OCI-M2 (cell line): Measurements from ENCODE around the gene PTGES2.
A peak's percentile ranks its signal among the peaks of the same experiment; 100 is the strongest.
"Not testable (repeated sequence)": the region's sequence is repeated elsewhere in the genome, so short reads cannot be mapped to it uniquely, and the experiment has no call there.

ENCODE experiments used
- DNase-seq: peaks from one replicate; lab custom pipeline; 2025; ENCODE audit not compliant: unreplicated experiment; lab: John Stamatoyannopoulos, UW

PTGES2 gene

DNA sequence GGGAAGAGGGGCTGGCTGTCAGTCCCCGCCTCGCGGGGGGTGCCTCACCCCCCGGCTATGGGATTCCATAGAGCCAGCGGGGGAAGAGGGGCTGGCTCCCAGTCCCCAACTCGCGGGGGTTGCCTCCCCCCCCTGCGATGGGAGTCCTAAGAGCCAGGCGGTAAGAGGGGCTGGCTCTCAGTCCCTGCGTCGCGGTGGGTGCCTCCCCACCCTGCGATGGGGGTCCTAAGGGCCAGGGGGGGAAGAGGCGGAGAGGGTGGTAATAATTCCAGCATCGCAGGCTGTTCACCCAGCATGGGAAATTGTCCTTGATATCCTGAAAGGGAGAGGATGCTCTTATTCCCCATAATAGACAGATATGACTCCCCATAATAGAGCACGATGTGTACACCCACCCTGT is 12.1 kb upstream of the PTGES2 start:
- DNase-seq = no peak

DNA sequence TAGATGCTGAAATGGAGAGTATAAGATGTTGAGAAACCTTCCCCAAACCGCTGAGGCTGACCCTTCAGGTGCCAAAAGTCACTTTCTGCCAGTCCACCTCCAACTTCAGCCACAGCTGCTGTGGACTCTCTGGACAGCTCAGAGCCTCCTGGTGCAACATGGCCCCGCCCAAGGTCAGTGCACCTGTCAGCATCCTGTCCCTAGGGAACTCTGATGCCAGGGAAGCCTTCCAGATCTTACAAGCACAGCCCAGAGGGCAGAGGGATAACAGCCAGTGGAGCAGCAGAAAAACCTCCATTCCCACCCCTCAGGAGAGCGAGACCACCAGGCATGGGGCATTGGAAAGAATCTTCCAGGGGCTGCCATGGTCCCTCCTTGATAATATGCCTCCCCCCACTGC is 10.5 kb upstream of the PTGES2 start:
- no peak for DNase-seq

DNA sequence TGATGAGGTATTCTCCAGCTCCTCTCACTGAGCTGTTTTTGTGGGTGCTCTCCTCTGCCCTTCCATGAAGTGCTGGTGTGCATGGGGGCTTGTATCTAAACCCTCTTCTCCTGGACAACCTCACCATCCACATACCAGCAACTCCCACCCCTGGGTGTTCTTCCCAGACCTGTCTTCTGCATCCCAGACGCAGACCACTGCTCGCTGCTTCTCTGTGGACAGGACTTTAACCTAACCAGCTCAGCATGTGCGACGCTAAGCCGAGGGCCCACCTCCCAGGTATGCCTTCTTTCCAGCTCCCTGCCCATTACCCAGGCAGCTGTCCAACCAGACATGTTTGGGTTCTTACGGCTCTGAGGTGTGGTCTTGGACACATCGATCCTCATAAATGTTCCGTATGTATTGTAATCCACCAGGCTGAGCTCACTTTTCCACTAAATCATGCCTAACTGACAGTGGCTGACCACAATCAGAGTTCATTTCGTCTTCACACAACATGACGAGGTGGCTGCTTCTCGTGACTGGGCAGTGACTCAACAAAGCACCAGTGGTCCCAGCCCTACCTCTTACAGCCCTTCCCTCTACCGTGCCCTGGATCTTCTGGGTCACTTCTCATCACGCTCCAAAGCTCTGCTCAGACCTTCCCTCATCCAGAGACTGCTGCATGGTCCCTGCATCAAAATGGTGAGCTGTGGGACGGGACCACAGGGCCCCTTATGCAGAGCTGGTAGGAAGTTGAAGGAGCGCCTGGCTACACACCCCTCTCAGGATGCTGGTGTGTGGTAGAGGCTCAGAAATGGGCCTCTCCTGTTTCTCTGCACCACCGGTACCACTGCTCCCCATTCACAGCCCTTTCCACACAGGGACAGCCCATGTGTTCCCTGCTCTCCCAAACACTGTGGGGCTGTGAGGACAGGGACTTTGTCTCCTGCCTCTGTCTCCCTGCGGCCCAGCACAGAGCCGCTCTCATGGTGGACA is 9.6 kb upstream of the PTGES2 start:
- DNase-seq = no peak

DNA sequence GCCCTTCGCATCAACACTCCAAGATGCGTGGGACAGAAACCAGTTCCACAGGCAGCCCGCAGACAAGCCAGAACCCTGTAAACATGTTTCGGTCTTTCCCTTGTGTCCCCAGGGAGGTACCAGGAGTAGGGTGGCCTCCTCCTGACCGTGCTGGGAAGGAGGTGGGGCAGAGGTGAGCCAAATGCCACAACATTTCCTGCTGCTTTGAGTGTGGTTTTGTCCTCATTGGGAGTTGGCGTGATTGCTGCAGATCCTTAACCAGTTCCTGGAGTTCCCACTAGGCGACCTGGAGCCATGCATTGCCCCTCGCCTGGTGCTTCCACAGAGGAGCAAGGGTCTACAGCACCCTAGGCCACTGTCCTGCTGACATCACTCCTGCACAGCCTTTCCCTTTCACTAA is 8.0 kb upstream of the PTGES2 start:
- DNase-seq = not testable (repeated sequence)

DNA sequence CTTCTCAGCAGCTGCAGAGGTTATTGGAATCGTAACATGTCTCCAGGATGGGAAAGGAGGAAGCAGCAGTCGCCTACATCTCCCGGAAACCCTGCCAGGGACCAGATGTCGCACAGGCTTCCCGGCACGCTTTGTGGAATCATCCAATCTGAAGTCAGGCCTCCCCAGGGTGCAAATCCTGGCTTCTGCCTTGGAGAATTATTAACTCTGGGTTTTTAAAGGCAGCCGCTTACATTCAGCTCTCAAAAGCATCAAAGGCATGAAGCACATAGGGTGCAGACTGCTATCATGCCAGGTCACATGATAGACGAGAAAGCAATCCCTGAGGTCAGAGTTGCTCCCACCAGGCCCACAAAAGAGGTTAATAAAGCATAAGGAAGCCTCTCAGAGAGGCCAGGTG is 4.6 kb upstream of the PTGES2 start:
- DNase-seq = not testable (repeated sequence)

DNA sequence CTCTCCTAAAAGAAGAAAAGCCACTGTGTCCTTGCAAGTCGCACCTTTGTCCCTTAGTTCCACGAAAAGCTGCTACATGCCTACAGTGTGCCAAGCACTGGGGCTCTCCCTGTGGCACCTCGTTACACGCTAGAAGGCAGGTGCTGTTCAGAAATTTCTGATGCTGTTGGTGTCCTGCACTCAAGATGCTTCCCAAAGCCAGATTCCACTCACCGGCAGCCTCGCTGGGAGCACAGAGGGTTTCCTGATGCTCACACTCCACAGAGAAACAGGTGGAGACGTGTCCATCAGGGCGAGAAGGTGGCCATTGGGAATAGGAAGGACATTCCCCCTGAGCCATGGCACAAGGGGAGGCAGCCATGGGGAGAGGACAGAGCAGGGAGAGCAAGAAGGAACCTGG is 3.8 kb upstream of the PTGES2 start:
- DNase-seq = not testable (repeated sequence)

DNA sequence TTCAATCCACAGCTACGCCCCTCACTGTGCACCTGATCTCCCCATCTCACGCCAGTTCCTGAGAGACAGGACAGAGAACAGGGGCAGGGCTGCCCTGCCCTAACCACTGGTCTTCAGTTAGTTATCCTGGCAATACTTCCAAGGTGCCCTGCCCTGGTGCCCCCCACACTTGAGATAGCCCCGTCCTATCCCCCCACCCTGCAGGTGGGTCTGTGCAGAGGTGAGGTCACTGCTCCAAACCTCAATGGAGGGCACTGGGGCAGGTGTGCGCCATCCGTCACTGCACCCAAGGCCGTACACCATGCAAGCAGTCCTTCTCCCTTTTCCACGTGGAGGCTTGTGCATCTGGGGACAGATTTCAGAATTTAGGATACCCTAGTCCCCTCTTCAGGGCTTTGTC is 3.1 kb upstream of the PTGES2 start:
- DNase-seq = not testable (repeated sequence)

DNA sequence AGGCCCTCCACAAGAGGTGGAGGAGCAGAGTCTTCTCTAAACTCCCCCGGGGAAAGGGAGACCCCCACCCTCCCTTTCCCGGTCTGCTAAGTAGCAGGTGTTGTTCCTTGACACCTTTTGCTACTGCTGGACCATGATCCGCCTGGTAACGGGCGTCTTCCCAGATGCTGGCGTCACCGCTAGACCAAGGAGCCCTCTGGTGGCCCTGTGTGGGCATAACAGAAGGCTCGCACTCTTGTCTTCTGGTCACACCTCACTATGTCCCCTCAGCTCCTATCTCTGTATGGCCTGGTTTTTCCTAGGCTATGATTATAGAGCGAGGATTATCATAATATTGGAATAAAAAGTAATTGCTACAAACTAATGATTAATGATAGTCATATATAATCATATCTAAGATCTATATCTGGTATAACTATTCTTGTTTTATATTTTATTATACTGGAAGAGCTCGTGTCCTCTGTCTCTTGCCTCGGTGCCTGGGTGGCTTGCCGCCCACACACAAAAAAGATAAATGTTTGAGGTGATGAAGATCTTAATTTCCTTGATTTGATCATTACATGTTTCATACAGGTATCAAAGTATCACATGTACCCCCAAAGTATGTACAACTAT is 2.6 kb upstream of the PTGES2 start:
- DNase-seq = not testable (repeated sequence)

DNA sequence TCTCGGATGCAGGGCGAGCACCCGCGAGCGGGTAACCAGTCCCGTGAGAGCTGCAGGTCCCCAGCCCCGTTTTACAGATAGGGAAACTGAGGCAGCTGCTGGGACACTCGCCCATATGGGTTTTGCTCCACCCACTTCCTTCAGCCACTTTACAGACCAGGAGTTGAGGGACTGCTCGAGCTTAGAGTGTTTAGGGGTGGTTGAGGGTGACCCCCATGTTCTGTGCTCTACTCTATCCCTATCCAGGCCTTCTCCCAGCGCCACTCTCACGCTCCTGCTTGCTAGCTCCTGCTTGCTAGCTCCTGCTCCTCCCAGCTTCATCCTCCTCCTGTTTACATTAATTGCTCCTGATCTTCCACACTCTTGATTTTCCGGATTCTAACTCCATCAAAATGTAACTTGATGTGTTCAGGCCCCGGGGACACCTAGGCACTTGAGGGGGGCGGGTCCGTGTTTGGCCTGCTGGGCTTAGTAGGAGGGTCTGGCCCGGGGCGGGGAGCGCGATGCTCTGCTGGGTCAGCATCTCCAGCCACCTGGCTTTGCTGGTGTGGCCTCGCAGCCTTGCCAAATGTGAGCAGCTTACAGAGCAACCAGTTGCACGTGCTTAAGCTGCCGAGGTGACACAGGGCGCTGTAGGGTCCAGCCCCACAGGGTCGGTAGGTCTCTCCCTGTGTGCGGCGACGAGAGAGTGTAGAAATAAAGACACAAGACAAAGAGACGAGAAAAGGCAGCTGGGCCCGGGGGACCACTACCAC is 1.5 kb upstream of the PTGES2 start:
- no peak for DNase-seq

DNA sequence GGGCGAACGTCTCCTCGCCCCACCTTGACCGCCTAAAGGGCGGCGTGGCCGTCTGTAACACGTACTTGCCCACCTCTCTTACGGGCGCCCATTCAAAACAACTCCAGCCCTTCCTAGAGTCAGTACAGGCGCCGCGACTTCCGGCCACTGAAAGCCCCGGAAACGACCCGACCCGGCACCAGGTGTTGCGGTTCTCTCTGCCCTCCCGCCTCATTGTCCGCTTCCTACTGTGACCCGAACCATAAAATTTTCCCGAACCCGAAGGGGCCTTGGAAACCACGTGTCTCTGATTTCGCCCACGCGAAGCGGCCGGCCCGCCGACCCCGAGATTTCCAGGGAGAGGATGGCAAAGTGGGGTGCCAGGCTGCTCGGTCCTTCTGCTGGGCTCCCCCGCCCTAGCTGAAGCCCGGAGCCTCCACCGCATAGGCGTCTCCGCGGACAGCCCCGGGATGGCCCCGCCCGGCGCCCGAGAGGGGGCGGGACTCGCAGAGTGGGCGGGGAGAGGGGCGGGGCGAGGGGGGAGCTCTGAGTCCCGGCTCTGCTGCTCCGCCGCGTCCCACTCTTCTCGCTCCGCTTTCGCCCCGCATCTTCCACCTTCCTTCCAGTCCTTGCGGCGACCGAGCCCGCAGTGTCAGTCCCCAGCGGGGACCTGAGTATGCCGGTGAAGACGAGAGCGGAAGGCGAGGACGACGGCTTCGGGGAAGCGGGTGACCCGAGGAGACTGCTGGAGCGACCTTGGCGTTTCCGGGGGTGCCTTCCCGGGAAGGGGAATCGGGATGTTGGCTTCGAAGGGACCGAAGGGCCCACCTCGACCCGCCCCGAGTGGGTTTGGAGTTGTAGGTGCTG is 684 bp upstream of the PTGES2 start:
- DNase-seq = peak; percentile 63

DNA sequence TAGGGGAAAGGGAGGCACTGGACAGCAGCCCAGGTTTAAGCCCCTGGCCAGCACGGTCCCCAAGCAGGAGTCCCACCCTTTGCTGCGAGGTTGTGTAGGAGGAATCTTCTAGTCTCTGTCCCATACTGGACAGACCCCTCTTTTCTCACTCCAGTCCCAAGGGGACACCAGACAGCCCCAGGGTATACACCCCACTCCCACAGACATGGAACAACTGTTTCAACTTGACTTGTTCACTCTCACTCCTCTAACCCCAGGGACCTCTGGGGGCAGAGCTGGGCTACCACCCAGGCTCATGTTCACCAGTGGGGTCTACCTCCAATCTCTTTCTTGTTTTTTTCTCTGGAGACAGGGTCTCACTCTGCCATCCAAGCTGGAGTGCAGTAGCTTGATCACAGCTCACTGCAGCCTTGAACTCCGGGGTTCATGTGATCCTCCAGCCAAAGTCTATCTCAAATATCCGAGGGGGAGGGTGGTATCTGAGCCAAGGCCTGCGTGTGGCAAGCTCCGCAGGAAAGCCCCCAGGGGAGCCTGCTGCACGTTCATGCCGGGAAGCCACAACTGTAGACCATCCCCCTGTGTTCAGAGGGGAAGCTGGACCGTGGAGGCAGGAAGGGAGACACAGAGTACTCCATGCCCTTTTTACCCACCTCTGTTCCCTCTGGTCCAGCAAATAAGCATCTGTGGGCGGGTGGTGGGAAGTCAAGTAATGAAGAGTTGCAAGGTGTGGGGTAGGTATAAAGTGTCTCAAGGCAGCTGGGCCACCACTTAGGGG is 1.8 kb downstream of the PTGES2 start:
- DNase-seq = no peak

DNA sequence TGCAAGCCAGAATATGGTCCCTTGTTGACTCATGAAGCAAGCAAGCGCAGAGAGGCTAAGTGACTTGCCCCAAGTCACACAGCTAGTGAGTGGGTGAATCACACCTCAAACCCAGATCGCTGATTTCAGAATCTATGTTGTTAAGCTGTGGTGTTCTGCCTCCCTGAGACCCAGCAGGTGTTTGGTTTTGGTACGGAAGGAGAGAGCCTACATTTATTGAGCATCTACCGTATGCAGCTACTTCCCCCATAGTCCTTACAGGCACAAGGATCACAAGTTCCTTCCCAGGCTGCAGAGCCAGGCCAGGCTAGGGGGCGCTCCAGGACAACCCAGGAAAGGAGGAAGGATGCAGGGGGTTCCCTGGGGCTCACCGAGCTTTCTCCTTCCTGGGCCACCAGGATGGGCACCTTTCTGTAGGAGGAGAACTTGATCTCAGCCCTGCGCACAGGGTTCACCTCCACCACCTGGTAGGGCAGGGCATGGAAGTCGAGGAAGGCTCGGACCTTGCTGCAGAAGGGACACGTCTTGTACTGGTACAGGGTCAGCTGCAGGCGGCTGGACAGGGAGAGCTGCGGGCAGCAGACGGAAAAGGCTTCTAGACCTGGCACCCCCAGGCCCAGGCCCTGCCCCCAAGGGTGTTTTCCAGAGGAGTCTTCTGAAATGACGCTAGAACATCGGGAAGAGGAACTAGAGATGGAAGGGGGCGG is 2.5 kb downstream of the PTGES2 start:
- peak; percentile 2 for DNase-seq

DNA sequence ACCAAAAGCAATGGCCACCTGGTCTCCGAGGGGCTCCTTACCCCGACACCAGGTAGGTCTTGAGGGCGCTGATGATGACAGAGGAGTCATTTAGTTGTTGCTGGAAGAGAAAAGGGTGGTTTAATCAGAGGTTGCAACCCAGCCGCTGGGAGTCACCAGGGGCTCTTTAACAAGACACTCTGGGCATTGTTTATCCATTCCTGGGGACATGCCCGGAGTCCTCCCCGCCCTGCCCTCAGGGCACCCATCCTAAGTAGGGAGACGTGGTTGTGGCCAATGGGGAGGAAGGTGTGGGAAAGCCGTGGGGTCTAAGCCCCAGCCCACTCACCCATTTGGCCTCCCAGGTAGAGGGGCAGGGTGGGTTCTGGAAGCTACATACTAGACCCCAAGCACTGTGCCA is 3.1 kb downstream of the PTGES2 start:
- DNase-seq = no peak

DNA sequence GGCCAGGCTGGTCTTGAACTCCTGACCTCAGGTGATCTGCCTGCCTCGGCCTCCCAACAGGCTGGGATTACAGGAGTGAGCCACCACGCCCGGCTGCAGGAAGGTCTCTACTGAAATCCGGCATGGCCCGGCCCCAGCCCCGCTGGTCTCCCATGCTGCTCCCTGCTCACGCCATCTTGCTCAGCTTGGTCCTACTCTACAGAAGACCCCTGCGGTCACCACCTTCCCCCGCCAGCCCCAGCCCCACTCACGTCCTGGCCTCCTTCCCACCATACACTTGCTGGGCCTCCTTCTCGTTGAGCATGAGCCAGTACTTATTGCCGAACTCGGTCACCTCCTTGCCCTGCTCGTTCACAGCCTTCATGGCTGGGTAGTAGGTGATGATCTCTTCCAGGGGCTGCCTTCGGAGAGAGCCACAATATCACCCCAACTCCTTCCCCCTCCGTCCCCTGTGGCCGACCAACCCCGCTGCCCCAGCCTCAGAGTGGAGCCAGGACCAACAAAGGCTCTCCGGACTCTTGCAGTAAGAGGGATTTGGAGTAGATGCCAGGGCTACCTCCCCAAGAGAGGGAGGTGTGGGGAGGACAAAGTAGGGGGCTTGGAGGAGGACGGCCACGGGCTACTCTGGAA is 4.0 kb downstream of the PTGES2 start:
- no peak for DNase-seq

DNA sequence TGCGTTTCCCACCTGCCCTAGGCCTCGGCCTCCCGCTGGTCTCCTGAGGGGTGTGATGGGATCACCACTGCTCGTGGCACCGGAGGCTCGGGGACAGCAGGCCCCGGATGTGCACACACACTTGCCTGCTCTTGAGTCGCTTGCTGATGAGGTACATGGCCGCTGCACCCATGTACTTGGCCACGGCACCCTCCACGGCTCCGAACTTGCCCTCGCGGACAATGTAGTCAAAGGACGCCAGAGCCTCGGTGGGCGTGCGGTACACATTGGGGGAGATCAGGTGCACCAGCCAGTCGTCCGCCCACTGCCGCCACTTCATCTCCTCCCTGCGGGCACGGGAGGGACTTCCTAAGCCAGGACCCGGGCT is 4.7 kb downstream of the PTGES2 start:
- DNase-seq = no peak

DNA sequence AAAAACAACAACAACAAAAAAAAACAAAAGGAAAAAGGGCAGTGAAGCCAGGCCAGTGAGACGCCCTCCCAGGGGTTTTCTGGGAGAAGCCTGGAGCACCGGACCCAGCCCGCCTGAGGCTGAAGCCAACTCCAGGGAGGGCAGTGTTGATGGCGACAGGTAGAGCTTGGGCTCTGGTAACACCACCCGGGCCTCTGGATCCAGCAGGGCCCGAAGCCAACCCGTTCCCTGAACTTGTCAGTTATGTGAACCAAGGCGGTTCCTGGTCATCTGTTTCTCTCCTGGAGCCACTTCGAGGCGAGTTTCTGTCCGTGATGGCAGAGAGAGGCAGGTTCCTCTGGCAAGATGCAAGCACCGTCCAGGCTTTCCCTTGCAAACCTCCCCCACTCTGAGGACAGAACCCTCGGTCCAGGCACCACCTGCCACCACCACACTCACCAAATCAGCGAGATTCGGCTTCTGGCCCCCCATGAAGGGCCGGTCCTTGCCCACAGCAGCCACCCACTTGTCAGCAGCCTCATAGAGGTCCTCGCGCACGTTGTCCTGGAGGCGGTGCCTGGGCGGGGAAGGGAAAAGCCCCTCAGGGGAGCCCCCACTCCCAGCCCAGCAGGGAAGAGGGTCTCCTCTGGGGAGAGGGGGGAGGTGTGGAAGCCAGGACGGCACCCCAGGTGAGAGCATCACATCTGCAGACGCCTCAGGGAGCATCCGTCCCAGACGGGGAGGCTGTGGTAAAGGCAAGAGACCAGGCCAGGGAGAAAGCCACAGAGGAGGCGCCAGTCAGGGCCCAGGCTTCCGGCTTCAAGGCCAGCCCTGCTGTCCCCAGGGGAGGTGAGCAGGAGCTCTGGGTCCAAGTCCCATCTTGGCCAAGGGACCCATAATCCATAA is 5.4 kb downstream of the PTGES2 start:
- DNase-seq = no peak

DNA sequence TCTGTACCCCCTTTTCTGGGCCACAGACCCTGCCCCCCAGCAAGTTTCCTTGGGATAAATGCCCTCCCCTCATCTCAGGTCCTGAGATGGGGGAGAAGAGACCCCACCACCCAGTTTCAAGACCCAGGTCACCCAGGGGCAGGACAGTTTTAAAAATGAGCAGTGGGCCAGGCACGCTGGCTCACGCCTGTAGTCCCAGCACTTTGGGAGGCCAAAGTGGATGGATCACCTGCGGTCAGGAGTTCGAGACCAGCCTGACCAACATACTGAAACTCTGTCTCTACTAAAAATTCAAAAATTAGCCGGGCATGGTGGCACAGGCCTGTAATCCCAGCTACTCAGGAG is 6.1 kb downstream of the PTGES2 start:
- no peak for DNase-seq
